Suprapubic skin (tissue), 4 donors: ENCODE results near the gene NUP62. TPM values are rescaled to one million over a fixed set of nuclear protein-coding genes. Genes with fewer than 3 reads are reported as not detected.

Experiments used
- DNase-seq, 2 donors: peaks; one replicate each; pipeline ENCODE4 v3.0.0-alpha.2; 2019; ENCODE audit warnings: low spot score in 2 of 2
- H3K27ac ChIP-seq: fragments of 200-600 bp; sonication (generic); one replicate; pipeline ENCODE4 v1.5.1; 2019
- H3K27me3 ChIP-seq: fragments of 200-600 bp; sonication (generic); one replicate; pipeline ENCODE4 v1.5.1; 2019
- H3K36me3 ChIP-seq: fragments of 200-600 bp; sonication (generic); one replicate; pipeline ENCODE4 v1.5.1; 2019
- H3K4me1 ChIP-seq: fragments of 200-600 bp; sonication (generic); one replicate; pipeline ENCODE4 v1.5.1; 2019
- H3K4me3 ChIP-seq: fragments of 200-600 bp; sonication (generic); one replicate; pipeline ENCODE4 v1.5.1; 2019; ENCODE audit warnings: mild to moderate bottlenecking
- H3K9me3 ChIP-seq: fragments of 200-600 bp; sonication (generic); one replicate; pipeline ENCODE4 v1.5.1; 2019
- CTCF ChIP-seq, 2 donors: fragments of 200-600 bp in 1 of 2; fragments of 450-650 bp in 1 of 2; sonication (generic) in 1 of 2; IDR thresholded peaks; one replicate each; pipeline ENCODE4 v1.5.1; 2016 to 2019; ENCODE audit warnings: antibody characterized with exemption in 2 of 2, mild to moderate bottlenecking in 1 of 2, moderate library complexity in 1 of 2
- EP300 ChIP-seq: sonication (generic); formaldehyde crosslinking; IDR thresholded peaks from one replicate; pipeline ENCODE4 v1.6.1; 2017; ENCODE audit warnings: antibody characterized with exemption
- POLR2A ChIP-seq, 2 donors: fragments of 450-650 bp; IDR thresholded peaks; one replicate each; pipeline ENCODE4 v1.6.1; 2017; ENCODE audit warnings: antibody characterized with exemption in 2 of 2, mild to moderate bottlenecking in 2 of 2, moderate library complexity in 2 of 2
- POLR2AphosphoS5 ChIP-seq, 3 donors: sonication (generic); formaldehyde crosslinking; IDR thresholded peaks; one replicate each; pipeline ENCODE4 v1.6.1; 2017; ENCODE audit warnings: antibody characterized with exemption in 3 of 3
- WGBS: methylation state at CpG from one replicate; pipeline ENCODE4 v1.1.5; 2018; 5-methylcytosine and 5-hydroxymethylcytosine counted together
- total RNA-seq, 4 donors: library from RNA; depleted of rRNA; stranded (reverse); fragments of >200 nt; gene quantifications; one replicate each; pipeline ENCODE4 v1.1.0, GENCODE V29; 2016

NUP62 gene
- total RNA-seq, 4 donors from 2014 or later = 40.3 to 46.2 (median 44.6) TPM

- no peak overlapping the region for H3K27ac ChIP-seq
- peaks cover 34% of the 10 kb centered on the region for H3K36me3 ChIP-seq
- no peak for DNase-seq
- no peaks in the 10 kb centered on the region for H3K9me3 ChIP-seq
- TF ChIP-seq EP300 = no peak
- TF ChIP-seq POLR2A (IDR thresholded peaks at IDR 0.05) = no peak
- TF ChIP-seq POLR2AphosphoS5 (IDR thresholded peaks at IDR 0.05) = no peak
- no peak for TF ChIP-seq CTCF (IDR thresholded peaks at IDR 0.05)
- H3K4me3 ChIP-seq = no peak overlapping the region
- no peaks in the 10 kb centered on the region for H3K27me3 ChIP-seq
- peaks cover 23% of the 10 kb centered on the region for H3K4me1 ChIP-seq
- 83% methylated on average over 33 of the region's 54 CpGs for WGBS
Observed at GRCh38 chr19:49887665-49888509, 41.4 kb downstream of the NUP62 start.

GRCh38 chr19:49887037-49887664 lies 42.2 kb downstream of the NUP62 start:
- H3K4me1 ChIP-seq = peaks cover 23% of the 10 kb centered on the region
- H3K9me3 ChIP-seq = no peaks in the 10 kb centered on the region
- no peak overlapping the region for H3K27ac ChIP-seq
- H3K4me3 ChIP-seq = no peak overlapping the region
- H3K27me3 ChIP-seq = no peaks in the 10 kb centered on the region
- DNase-seq = peak in 1 of 2 donors; percentile 48
- no peak for TF ChIP-seq POLR2A (IDR thresholded peaks at IDR 0.05)
- TF ChIP-seq CTCF (IDR thresholded peaks at IDR 0.05) = no peak
- TF ChIP-seq EP300 = no peak
- no peak for TF ChIP-seq POLR2AphosphoS5 (IDR thresholded peaks at IDR 0.05)
- 70% methylated on average over 19 of the region's 23 CpGs for WGBS
- H3K36me3 ChIP-seq = peaks cover 42% of the 10 kb centered on the region

- Histone ChIP-seq H3K4me1 (peaks cover 9% of the 10 kb centered on the region), H3K27ac (no peak overlapping the region), H3K36me3 (peaks cover 66% of the 10 kb centered on the region), H3K4me3 (no peak overlapping the region), H3K27me3 (no peaks in the 10 kb centered on the region), H3K9me3 (no peaks in the 10 kb centered on the region)
- DNase-seq = no peak
- TF ChIP-seq EP300 (no peak), CTCF (IDR thresholded peaks at IDR 0.05) (no peak), POLR2A (IDR thresholded peaks at IDR 0.05) (no peak), POLR2AphosphoS5 (IDR thresholded peaks at IDR 0.05) (no peak)
- WGBS = 96% methylated on average over 3 of the region's 3 CpGs
Observed at GRCh38 chr19:49884760-49885159, 44.5 kb downstream of the NUP62 start.

- Histone ChIP-seq H3K27me3 (no peaks in the 10 kb centered on the region), H3K4me3 (no peak overlapping the region), H3K9me3 (no peaks in the 10 kb centered on the region), H3K27ac (no peak overlapping the region), H3K36me3 (peaks cover 72% of the 10 kb centered on the region), H3K4me1 (peaks cover 6% of the 10 kb centered on the region)
- TF ChIP-seq POLR2A (IDR thresholded peaks at IDR 0.05) = no peak
- DNase-seq = peak in 1 of 2 donors; percentile 66
- 92% methylated on average over 11 of the region's 18 CpGs for WGBS
Observed at GRCh38 chr19:49884109-49884508, 45.2 kb downstream of the NUP62 start.

GRCh38 chr19:49883094-49883493 lies 46.2 kb downstream of the NUP62 start:
- no peak overlapping the region for H3K4me3 ChIP-seq
- DNase-seq = no peak
- H3K36me3 ChIP-seq = peaks cover 72% of the 10 kb centered on the region
- H3K27me3 ChIP-seq = no peaks in the 10 kb centered on the region
- no peak overlapping the region for H3K27ac ChIP-seq
- H3K4me1 ChIP-seq = peaks cover 16% of the 10 kb centered on the region
- TF ChIP-seq POLR2AphosphoS5 (IDR thresholded peaks at IDR 0.05) = no peak
- TF ChIP-seq EP300 = no peak
- TF ChIP-seq CTCF (IDR thresholded peaks at IDR 0.05) = no peak
- no peak for TF ChIP-seq POLR2A (IDR thresholded peaks at IDR 0.05)
- no peaks in the 10 kb centered on the region for H3K9me3 ChIP-seq
- 96% methylated on average over 5 of the region's 5 CpGs for WGBS
